ENCODE results near the gene P2RX3.
"Not testable (repeated sequence)": the region's sequence is repeated elsewhere in the genome, so short reads cannot be mapped to it uniquely, and the experiment has no call there.

Gene P2RX3

DNA sequence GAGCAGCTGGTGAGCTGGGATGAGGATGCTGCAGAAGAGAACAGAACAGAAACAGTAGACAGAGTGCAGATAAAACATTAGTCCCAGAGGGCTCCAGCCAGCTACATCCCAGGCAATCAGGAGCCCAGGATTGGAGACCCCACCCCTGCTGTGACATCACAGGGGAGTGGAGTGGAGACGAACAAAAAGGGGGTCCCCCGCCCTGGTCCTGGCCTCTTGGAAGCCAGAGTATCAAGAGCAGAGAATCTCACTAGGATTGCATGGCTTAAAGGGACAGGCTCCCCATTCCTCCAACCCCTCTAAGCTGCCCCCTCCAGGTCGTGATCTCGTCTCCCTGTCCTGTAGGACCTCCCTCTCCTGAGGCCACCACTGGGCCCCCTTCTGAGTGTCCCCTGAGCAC lies at the start of gene P2RX3:
P2RX3 (plus strand) TSS at position 211 of the 400 bp plus-strand sequence. CDS start 199 bp downstream, outside the sequence.
- DNase-seq = no peak

DNA sequence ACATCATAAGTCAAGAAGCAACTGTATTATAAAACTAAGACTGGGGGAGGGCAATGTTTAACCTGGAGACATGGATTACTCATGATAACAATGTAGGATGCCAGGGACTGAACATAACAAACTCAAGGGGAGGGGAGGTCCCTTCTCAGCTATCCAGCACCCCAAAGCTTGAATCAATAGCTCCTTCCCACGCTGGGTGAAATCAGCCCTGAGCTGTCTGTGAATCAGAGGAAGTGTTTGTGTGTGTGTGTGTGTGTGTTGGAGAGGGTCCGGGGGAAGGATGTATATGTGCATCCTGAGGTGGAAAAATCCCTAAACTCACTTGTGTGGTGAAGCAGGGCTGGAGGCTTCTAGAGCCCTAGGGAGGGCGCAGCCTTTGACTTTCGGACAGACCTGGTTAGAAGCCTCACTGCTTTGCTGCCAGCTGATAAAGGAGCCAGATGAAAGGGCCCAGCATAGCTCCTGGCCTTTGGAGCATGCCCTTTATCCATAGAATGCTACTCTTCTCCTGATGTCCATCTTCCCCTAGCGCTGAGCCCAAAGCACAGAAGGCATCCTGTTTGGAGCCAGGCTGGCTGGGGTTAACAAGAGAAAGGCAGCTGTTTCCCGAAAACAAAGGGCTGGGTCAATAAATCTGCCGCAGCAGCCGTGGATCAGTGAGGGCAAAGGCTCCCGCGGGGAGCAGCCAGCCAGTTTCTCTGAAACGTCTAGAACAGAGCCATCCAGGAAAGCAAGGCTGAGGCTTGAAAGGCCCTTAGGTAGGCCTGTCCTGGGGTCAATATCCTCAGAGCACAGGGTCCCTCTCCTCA lies 49.2 kb upstream of the P2RX3 start:
- peak; percentile 45 for DNase-seq

DNA sequence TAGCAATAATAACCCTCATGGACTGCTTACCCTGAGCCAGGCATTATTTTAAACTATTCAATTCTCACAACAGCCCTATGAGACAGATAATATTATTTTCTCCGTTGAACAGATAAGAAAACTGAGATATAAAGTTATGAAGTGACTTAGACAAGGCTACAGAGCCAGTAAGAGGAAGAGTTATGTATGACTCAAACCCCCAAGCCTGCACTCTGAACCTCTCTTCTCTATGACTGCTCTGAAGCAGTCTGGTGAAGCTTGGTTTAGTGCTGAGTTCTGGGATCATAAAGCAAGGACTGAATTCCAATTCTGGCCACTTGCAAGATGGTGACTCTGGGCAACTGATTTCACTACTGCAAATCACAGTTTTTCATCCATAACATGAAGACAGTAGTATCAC lies 47.9 kb upstream of the P2RX3 start:
- no peak for DNase-seq

DNA sequence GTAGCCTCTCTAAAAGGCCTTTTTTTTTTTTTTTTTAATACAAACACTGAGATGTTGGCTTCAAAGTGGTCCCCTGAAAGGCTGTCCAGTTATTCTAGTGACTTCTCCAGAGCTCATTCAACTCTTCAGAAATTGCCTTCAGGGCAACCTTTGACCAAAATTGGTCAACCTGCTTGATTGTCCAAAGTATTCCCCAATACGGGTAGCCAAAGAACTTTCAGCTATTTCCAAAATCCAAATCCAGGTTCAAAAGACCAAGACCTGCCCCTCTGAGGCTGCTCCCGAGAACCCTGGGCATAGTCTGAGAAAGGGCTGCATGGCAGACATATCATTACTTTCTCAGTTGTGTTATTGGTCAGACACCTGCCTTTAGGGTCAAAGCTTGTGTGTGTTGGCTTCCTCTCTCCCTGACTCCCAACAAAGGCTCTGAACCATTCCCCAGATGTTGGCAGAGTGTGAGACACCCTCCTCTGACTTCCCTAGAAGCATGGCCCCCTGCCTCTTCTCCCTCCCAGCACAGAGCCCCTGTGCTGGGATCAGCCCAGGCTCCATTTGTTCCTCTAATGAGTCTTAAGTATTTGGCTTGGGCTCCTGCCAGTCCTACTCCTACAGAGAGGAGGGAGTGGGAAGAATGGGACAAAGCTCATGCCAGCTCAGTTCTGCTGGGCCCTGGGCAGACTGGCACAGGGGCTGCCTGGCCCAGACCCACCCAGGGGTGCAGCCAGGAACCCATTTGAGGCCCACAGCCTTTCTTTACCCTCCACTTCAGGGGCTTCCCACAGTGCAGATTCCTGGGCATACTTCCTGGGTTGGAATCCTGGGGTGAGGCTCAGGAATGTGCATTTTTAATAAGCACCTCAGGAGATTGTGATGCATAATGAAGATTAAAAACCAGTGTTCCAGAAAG lies 43.7 kb upstream of the P2RX3 start:
- peak; percentile 93 for DNase-seq

DNA sequence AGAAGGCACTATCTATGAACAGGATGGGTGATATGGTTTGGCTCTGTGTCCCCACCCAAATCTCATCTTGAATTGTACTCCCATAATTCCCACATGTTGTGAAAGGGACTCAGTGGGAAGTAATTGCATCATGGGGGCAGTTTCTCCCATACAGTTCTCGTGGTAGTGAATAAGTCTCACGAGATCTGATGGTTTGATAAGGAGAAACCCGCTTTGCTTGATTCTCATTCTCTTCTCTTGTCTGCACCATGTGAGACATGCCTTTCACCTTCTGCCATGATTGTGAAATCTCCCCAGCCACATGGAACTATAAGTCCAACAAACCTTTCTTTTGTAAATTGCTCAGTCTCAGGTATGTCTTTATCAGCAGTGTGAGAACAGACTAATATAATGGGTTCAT lies 41.9 kb upstream of the P2RX3 start:
- DNase-seq = not testable (repeated sequence)

DNA sequence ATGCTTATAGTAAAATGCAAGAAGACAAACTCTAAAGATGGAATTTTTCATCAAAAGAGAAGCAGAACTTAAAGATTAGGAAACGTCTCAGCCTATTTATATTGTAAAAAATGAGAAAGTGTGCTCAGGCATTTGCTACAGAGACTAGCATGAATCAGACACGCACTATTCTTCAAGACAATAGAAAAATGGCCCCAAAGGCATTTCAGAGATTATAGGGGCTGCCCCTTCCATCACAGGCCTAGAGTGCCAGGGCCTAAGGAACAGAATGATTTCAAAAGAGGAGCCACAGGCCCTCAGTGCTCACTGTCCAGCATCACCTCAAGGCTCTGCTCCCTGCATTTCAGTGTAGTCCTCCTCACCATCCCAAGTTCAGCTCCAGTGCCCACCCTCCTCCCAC lies 40.9 kb upstream of the P2RX3 start:
- no peak for DNase-seq

DNA sequence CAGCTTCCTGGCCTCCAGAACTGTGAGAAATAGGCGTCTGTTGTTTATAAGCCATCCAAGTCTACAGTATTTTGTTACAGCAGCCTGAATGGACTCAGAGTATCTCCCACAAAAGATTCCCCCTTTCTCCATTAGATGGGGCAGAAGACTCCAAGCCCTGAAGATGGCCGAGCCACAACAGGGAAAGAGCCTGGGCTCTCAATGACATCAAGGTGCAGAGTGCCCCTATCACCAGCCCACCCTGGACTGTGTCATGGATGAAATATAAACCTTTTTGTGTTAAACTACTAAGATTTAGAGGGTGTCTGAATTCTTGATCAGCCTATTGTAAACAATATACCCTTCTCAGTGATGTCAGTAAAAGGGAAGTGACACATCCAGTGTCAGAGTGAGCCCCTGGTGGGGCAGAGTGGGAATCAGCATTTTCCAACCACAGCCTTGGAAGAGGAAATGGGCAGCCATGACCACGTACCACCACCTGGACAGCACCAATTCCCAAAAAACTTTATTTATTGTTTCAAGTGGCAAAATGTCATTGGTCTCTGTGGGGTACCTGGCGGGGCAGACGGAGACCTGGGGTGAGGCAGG lies 38.9 kb upstream of the P2RX3 start:
- no peak for DNase-seq

DNA sequence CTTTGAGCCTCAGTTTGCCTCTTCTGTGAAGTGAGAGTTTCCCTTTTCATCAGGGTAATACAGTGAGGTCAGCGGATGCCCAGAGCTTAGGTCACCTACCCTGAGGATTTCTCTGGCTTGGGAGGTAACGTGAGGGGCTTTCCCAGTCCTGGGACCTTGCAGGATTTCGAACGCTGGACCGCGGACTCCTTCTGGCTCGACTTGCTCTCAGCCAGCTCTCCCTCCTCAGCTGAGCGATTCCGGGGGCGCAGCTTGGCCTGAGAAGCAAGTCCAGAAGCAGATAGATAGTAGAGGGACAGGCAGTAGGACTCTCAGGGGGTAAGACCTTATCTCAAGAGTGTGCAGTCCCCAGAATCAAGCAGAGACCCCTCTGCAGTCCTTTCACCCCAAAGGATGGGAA lies 37.4 kb upstream of the P2RX3 start:
- no peak for DNase-seq

DNA sequence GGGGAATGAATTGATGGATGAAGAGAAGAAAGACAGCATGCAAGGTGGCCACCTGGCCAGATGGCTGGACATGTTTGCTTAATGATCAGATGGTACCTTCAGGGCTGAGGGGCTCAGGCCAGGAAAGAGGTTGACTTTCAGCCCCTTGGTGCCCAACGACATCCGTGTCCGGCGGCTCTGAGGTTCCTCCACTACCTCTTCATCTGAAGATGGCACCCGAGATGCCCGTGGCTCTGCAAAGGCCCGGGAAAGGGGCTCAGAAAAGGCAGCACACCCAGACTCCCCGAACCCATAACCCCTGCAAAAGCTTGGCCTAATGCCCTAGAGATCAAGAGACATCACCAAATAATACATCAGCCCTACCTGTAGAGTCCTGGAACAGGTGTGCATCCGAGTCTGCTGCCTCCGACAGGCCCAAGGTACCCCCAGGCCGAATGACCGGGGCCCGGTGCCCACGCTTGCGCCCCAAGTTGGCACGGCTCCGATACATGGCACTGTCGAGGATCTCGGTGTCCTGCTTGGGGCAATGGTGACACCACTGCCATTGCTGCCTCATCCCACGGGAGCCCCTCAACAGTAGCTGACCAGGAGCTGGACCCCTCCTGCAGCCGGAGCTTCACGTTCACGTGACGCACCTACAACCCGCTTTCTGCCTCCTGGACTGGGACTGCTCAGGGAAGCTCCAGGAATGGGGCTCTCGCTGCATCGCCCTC lies 36.3 kb upstream of the P2RX3 start:
- no peak for DNase-seq

DNA sequence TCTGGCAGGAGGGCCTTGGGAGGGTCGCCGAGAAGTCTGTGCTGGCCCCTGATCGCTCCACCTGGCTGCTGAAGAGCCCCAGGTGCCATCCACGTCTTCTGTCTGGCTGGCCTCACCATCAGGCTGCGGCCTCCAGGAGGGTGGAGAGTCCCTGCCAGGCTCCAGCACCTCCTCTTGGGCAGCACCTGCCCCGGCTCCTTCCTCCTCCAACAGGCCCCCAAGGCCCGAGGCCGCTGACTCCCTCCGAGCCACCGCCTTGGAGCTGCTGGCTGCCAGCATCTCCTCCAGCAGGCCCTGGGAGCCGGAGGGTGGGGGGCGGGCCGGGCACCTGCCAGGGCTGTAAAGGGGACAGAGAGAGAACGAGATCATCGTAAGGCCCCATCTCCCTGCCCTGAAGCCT lies 35.7 kb upstream of the P2RX3 start:
- DNase-seq = no peak

DNA sequence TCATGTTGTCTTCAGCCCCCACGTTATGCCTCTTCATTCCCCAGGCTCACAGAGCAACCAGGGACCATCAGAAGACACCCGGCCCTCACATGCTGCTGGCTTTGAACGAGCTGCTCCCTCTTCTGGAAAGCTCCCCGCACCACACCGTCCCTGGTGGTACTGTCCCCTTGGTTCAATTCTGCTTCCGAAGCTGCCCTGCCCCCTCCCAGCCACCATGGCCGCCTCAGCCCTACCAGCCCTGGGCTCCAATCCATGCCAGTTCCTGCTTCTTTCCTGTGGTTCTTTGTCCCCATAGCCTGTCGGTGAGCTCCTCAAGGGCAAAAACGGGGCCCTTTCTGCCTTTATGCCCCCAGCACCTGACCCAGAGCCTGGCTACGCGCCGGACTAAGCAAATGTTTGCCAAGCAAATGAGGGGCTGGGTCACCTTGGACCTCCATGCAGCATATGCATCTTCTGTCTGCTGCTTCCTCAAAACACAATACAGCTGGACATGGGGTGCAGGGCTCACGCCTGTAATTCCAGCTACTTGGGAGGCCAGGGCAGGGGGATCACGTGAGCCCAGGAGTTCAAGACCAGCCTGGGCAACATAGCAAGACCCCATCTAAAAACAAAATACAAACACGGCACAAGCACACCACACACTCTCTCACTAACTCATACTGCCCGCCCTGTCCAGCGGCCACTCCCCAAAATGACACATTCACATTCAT lies 34.7 kb upstream of the P2RX3 start:
- no peak for DNase-seq

DNA sequence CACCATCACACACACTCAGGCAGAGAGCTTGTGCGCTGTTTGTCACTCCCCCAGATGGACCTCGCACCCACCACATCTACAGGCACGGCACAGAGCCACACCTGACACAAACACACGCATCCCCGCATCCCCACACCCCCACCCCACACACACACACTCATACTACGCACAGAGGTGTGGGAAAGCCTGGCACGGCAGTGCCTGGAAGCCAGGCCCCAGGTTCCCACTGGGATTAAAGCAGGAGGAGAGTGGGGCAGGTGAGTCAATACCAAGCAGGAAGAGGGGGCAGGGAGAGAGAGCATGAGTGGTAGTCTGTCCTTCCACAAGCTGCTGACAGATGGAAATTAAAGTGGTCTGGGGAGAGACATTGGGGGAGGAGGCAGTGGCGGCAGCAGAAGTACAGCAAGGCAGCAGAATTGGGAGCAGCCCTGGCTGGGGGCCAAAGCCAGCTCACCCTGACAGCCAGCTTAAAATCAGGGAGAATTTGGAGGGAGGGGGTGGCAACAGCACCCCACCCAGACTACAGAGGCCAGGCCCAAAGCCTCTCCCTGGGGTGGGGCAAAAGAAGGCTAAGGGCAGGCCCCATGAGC lies 34.1 kb upstream of the P2RX3 start:
- DNase-seq = peak; percentile 83

DNA sequence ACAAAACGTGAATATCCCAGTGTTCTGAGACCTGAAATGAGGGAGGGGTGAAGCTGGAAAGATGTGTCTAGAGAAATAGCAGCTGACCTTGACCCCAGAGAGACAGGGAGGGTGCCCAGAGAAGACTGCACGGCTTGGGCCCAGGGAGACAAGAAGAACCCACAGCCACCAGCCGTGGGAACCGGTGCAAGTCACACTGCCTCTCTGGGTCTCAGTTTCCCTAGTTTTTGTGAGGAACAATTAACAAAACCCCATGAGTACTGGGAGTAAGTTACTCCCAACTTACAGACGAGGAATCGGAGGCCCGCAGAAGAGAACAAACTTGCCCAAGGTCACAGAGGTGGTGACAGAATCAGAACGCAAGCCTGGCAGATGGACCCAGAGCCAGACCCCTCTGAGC lies 32.6 kb upstream of the P2RX3 start:
- no peak for DNase-seq

DNA sequence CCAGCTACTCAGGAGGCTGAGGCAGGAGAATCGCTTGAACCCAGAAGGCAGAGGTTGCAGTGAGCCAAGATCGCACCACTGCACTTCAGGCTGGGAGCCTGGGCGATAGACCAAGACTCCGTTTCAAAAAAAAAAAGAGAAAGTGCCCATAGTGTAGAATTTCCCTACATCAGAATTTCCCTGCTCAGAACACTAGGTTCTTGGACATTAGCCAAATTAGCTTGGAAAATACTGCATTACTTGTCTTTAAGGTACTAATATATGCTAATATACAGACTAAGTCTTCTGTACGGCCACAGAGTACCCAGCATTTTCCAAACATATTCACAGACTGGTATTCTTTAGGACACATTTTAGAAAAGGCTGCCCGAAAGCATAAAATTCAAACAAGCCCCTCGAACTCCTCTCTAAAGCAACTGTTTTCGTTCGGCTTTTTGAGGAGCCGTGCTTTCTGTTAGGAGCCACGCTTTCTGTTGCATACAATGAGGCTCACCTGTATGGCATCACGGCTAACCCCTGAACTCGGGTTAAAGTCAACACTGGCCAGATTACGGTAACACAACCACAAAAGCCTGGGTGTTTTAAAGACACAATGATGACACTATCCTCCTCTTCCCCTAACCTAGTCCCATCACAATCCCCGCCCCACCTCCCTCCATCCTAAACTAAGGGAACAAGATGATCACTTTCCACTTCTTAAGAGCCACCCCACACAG lies 31.8 kb upstream of the P2RX3 start:
- peak; percentile 4 for DNase-seq

DNA sequence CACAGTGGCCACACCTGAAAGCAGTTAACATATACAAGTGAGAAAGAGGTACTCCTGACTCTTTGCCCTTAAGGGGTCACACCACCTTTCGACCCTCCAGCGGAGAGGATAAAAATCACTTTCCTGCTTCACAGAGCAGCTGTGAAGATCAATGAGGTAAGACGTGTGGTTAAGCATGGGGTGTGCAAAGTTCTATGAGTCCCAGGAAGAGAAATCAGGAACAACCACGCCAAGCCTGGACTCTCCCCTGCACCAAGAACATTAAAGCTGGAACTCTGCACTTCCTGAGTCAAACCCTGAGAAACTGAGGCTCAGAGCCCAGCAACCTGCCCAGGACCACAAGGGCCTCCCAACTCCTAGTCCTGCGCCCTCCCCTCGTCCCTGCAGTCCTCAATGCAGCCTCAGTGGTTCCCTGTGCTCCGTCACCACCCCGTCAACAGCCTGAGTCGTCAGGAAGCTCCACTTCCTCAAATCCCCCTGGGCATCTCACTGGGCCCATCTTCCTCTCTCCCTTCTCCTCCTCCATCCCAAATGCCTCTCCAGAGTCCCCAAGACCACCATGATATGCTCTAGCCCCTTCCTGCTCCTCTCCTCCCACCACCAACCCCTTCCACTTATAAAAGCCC lies 31.1 kb upstream of the P2RX3 start:
- DNase-seq = no peak

DNA sequence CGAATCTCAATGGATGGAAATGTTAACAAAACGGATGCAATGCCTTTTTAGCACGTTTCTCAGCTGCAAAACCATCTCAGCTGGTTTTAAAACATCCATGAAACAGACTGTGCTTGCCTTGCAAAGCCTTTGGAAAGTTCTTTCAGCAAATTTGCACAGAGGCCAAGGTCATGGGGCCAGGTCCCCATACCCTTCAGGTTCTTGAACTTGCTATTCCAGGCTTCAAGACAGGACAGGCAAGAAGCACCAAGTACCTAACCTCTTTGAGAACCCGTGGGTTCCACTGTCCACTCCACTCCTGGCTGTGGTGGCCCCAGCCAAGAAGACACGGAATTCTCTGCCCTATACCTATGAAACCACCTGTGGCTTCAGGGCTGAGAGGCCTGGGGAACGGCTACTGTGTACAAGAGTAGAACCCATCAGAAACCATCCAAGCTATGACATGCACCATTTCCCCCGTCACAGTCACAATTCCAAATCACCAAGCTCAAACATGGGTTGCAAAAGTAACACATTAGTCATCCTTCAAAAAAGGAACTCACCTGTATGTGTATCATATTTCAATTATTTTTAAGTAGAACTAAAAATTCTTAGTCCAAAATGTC lies 30.4 kb upstream of the P2RX3 start:
- DNase-seq = no peak

DNA sequence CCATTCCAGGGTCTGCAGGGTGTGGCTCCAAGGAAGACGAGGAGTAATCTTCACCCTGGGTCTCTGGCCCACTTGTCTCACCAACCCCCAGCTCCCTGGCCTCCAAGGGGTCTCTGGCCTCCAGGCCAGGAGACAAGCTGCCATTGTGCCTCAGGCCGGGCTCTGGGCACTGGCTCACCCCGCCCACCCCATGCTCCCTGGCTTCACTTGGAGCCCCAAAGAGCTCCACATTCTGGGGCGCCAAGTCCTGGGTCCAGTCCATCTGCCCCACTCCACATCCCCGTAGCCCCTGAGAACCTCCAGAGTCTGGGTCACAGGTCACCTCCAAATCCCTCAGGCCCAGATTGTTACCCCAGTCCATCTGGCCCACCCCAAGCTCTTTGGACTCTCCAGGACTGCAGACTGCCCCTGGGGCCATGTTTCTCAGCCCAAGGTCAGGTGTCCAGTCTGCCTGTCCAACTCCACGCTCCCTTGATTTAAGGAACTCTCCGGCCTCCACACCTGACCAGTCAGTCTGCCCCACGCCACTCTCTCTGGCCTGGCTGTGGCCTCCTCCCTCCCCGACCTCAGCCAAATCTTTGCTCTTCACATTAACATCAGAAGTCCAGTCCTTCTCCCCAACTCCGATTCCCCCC lies 29.6 kb upstream of the P2RX3 start:
- DNase-seq = no peak

DNA sequence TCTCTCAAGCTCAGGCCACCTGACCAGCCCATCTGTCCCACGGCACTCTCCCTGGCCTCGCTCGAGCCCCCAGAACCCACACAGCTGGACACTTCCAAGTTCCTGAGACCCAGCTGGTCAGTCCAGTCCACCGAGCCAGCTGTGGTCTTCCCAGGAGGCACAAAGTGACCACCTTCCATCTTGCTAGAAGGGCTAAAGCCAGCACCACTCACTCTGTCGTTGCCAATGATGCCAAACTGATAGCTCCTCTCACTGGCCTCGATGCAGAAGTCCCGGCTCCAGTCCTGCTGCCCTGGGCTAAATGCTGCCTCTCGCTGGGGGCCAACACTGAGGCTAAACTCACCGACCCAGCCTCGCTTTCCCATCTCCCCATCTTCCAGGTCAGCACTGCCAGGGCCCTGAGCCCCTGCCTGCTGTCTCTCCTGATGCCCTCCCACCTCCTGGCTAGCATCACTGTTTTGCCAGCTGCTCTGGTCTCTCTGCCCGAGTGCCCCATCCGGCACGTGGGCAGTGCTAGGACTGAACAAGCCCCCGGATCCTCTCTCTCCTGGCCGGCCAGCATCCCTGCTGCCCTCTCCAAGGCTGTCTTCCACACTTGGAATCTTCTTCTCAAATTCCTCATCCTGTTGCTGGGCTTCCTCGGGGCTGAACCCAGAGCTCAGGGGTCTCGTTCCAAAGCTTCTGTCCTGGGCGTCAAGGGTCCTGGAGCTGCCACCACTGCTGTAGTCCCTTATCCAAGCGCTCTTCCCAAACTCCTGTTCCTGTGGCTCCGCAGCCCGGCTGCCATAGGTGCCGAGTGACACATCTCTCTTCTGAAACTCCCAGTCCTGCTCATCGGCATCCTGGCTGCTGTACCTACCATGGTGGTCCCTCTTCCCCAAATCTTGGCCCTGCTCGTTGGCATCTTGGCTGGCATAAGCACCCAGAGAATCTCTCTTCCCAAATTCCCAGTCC lies 28.8 kb upstream of the P2RX3 start:
- DNase-seq = no peak

DNA sequence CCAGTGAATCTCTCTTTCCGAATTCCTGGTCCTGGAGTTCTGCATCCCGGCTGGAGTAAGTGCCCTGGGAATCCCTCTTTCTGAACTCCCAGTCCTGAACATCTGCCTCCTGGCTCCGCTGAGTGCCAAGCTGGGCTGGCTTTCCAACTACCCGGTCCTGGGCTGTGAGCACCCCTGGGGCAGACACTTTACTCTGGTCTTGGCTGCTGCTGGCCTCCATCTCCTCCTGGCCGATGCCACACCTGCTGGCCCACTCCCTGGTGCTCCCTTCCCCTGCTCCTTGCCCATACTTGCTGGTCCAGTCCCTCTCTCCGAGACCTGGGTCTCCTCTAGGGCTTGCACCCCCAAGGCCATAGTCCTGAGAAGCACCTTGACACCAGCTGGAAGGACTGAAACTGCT lies 28.1 kb upstream of the P2RX3 start:
- DNase-seq = no peak
